Activated B cell treated with CpG ODN at 0.5 μM for 24 hours (primary cell): Measurements from ENCODE around the gene CYP17A1. TPM values are rescaled to one million over a fixed set of nuclear protein-coding genes. Genes with fewer than 3 reads are reported as not detected.
A peak's percentile ranks its signal among the peaks of the same experiment; 100 is the strongest.

Experiments
- ATAC-seq: fragments of 200-7000 bp; cut with Tn5 transposase; one replicate; pipeline ENCODE4 v1.10.0; 2021; ENCODE audit warnings: low read depth, mild to moderate bottlenecking, moderate library complexity
- CTCF ChIA-PET: fragments of 350-600 bp; sonication (Branson Sonifier 250); formaldehyde crosslinking; loops from one replicate; lab custom pipeline; 2021; ENCODE audit warnings: antibody characterized with exemption; lab: Charles Lee
- POLR2A ChIA-PET: fragments of 350-600 bp; sonication (Branson Sonifier 250); formaldehyde crosslinking; loops from one replicate; lab custom pipeline; 2021; ENCODE audit warnings: antibody characterized with exemption; lab: Charles Lee
- DNase-seq: peaks from one replicate; pipeline ENCODE4 v3.0.0; 2022
- H3K27ac Mint-ChIP-seq: one replicate; pipeline ENCODE4 v1.8.0; 2020; ENCODE audit warnings: mixed read lengths
- H3K27me3 Mint-ChIP-seq: one replicate; pipeline ENCODE4 v1.8.0; 2021; ENCODE audit warnings: mixed read lengths
- H3K36me3 Mint-ChIP-seq: one replicate; pipeline ENCODE4 v1.8.0; 2021; ENCODE audit warnings: low read depth, mixed read lengths
- H3K4me1 Mint-ChIP-seq: one replicate; pipeline ENCODE4 v1.8.0; 2021; ENCODE audit warnings: mixed read lengths
- H3K4me3 Mint-ChIP-seq: one replicate; pipeline ENCODE4 v1.8.0; 2020; ENCODE audit warnings: mild to moderate bottlenecking, mixed read lengths
- H3K9me3 Mint-ChIP-seq: one replicate; pipeline ENCODE4 v1.8.0; 2020; ENCODE audit warnings: mixed read lengths
- CTCF ChIP-seq: fragments of 200-600 bp; IDR thresholded peaks from one replicate; pipeline ENCODE4 v1.8.0; 2022; ENCODE audit warnings: antibody characterized with exemption, mild to moderate bottlenecking
- intact Hi-C: fragments of 100-400 bp; cut with micrococcal nuclease; formaldehyde crosslinking; loops from one replicate; pipeline ENCODE4 v1.15.1; 2024
- total RNA-seq: library from RNA; stranded (reverse); gene quantifications from 2 replicates; pipeline ENCODE4 v1.2.3, GENCODE V29; 2022

CYP17A1 gene
- total RNA-seq, 1 donor from 2014 or later, result not detected

GRCh38 chr10:102799691-102800471 is 37.3 kb downstream of the CYP17A1 start:
- CTCF ChIA-PET, result no interaction called here
- intact Hi-C loops, result no loop called here
- Mint-ChIP-seq H3K4me3 (no peak overlapping the region), H3K36me3 (peaks cover 57% of the 10 kb centered on the region), H3K9me3 (no peaks in the 10 kb centered on the region), H3K4me1 (peaks cover 61% of the 10 kb centered on the region), H3K27ac (peak overlapping the region; percentile 63), H3K27me3 (no peaks in the 10 kb centered on the region)
- POLR2A ChIA-PET, result no interaction called here
- TF ChIP-seq CTCF, result no peak
- ATAC-seq, result no peak
- no peak for DNase-seq

- peak; percentile 99 for ATAC-seq
- CTCF ChIA-PET, result no interaction called here
These were observed 40.6 kb downstream of the CYP17A1 start for GRCh38 chr10:102796407-102797176.

GRCh38 chr10:102795453-102796406 is 41.5 kb downstream of the CYP17A1 start:
- peaks cover 39% of the 10 kb centered on the region for H3K4me1 Mint-ChIP-seq
- POLR2A ChIA-PET, result interaction anchor here (0.6 to 1.1 kb wide), 4 partner anchors 30 to 151 kb away, joined by 3 to 5 read pairs (median 4); partner anchors contain the start of genes TRIM8 and WBP1L
- peak overlapping the region; percentile 68 for H3K4me3 Mint-ChIP-seq
- ATAC-seq, result peak; percentile 58
- H3K27me3 Mint-ChIP-seq, result no peaks in the 10 kb centered on the region
- no peak for TF ChIP-seq CTCF
- intact Hi-C loops, result loop anchor here (1.0 to 2.0 kb wide), 3 partner anchors 19 to 292 kb away; partner anchors contain the start of gene SUFU
- H3K9me3 Mint-ChIP-seq, result no peaks in the 10 kb centered on the region
- peak overlapping the region; percentile 88 for H3K27ac Mint-ChIP-seq
- DNase-seq, result no peak
- peaks cover 42% of the 10 kb centered on the region for H3K36me3 Mint-ChIP-seq
- CTCF ChIA-PET, result interaction anchor here (1.4 kb wide), 1 partner anchor 44 kb away, joined by 3 read pairs; no protein-coding TSS in a partner anchor

More at GRCh38 chr10:102796407-102797176, 40.6 kb downstream of the CYP17A1 start:
- peaks cover 45% of the 10 kb centered on the region for H3K36me3 Mint-ChIP-seq
- H3K4me3 Mint-ChIP-seq, result peak overlapping the region; percentile 68
- peaks cover 47% of the 10 kb centered on the region for H3K4me1 Mint-ChIP-seq
- intact Hi-C loops, result loop anchor here (1.0 to 2.0 kb wide), 3 partner anchors 18 to 293 kb away; partner anchors contain the start of gene SUFU
- TF ChIP-seq CTCF, result no peak
- H3K27me3 Mint-ChIP-seq, result no peaks in the 10 kb centered on the region
- peak overlapping the region; percentile 88 for H3K27ac Mint-ChIP-seq
- POLR2A ChIA-PET, result interaction anchor here (1.0 to 1.1 kb wide), 3 partner anchors 29 to 152 kb away, joined by 3 to 5 read pairs (median 4); partner anchors contain the start of genes TRIM8 and WBP1L
- H3K9me3 Mint-ChIP-seq, result no peaks in the 10 kb centered on the region
- DNase-seq, result peak; percentile 51

- DNase-seq (no peak), ATAC-seq (no peak)
- ChIA-PET POLR2A (no interaction called here), CTCF (no interaction called here)
- Mint-ChIP-seq H3K27me3 (no peaks in the 10 kb centered on the region), H3K27ac (no peak overlapping the region), H3K4me1 (peaks cover 29% of the 10 kb centered on the region), H3K9me3 (peaks cover 4% of the 10 kb centered on the region), H3K4me3 (no peak overlapping the region), H3K36me3 (peaks cover 31% of the 10 kb centered on the region)
- no peak for TF ChIP-seq CTCF
- intact Hi-C loops, result no loop called here
These were observed 45.3 kb downstream of the CYP17A1 start for GRCh38 chr10:102791754-102792395.
